ENCODE data around the gene SPTB.

DNA sequence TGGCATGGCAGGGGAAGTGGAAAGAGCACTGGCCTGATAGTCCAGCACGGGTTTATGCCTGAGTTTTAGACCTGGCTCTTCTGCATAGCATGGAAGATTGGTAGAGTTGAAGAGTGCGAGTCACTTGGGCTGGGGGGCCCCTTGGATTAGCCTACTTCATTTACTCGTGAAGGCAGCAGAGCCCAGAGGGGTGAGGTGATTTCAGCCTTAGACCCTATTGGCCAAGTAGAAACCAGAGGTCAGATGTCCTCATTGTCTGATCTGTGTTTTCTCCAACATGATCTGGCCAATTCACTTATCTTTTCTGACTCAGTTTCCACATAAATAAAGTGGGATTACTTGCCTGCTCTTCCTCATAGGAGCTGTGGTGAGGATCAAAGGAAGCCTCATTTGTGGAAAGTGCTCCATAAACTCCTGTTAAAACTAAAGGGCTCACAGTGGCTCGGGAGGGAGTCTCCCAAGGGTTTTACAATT, 173.6 kb downstream of the SPTB start:
- TF ChIP-seq POLR2A (IDR thresholded peaks at IDR 0.05): no peak
- no peak for TF ChIP-seq CTCF (IDR thresholded peaks at IDR 0.05 in 8 of 11, conservative IDR thresholded peaks at IDR 0.05 in 3 of 11)
